Measurements from ENCODE around the gene PPIL4.
"Not testable (repeated sequence)": the region's sequence is repeated elsewhere in the genome, so short reads cannot be mapped to it uniquely, and the experiment has no call there.

The PPIL4 gene

DNA sequence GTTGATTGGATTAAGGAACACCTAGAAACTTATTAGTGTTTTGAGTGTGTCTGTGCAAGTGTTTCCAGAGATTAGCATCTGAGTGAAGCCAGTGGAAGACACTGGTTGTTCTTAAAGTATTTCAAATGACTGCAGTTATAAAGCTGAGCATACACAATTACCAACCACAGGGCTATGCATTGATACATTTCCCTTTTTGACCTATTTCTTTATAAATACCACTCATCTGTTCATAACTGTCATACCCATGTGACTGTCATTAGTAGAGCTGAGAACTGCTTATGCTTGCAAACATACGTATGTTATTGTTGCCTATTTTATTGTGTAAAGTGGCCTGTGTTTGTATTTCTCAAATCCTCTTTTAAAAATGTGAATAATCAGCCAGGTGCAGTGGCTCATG is 45.7 kb downstream of the PPIL4 start:
- no peak overlapping the region for H4K8ac ChIP-seq (ENCODE audit: low read depth, low read length)
- H3K9ac ChIP-seq (ENCODE audit: low read length) = no peak overlapping the region
- no peaks in the 10 kb centered on the region for H3K4me1 ChIP-seq (ENCODE audit: control insufficient read depth, low read depth, low read length)
- H3K79me2 ChIP-seq (ENCODE audit: control insufficient read depth, insufficient read depth, low read length) = no peaks in the 10 kb centered on the region
- H3K79me1 ChIP-seq (ENCODE audit: low read length) = no peaks in the 10 kb centered on the region
- H3K23ac ChIP-seq (ENCODE audit: low read length) = no peak overlapping the region
- no peaks in the 10 kb centered on the region for H3K27me3 ChIP-seq (ENCODE audit: insufficient read depth, low read length, poor library complexity)
- no peak overlapping the region for H2AK5ac ChIP-seq (ENCODE audit: low read length)
- WGBS (ENCODE audit: extremely low coverage, insufficient coverage, low lambda C conversion rate) = no CpG with 5 or more reads among the region's 1 CpG
- no peak for DNase-seq
- H3K36me3 ChIP-seq (ENCODE audit: control insufficient read depth, insufficient read depth, low read length) = no peaks in the 10 kb centered on the region
- no peak overlapping the region for H2BK5ac ChIP-seq (ENCODE audit: low read length)
- no peak overlapping the region for H3K18ac ChIP-seq (ENCODE audit: low read length)
- no peak overlapping the region for H3K27ac ChIP-seq (ENCODE audit: low read depth, low read length)
- H3K4me2 ChIP-seq (ENCODE audit: low read length) = no peak overlapping the region
- no peak overlapping the region for H2BK120ac ChIP-seq (ENCODE audit: low read depth, low read length)
- no peak overlapping the region for H4K5ac ChIP-seq (ENCODE audit: low read length)
- H3K56ac ChIP-seq (ENCODE audit: low read length) = no peak overlapping the region
- H2BK15ac ChIP-seq (replicated peaks; ENCODE audit: low read depth) = no peak overlapping the region
- H3K4me3 ChIP-seq (ENCODE audit: low read length) = no peak overlapping the region
- H3K4ac ChIP-seq (ENCODE audit: low read depth, low read length) = no peak overlapping the region

DNA sequence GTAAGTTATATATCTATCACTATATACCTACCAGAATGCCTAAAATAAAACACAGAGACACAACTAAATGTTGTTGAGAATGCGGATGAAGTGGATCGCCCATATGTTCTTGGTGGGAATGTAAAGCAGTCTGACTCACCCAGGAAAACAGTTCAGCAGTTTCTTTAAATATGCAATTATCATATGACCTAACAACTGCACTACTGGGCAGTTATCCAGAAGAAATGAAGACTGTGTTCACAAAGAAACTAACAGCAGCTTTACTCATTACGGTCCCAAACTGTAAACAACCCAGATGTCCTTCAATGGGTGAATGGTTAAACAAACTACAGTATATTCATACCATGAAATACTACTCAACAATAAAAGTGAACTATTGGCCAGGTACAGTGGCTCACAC is 46.8 kb downstream of the PPIL4 start:
- H3K4me2 ChIP-seq (ENCODE audit: low read length) = no peak overlapping the region
- no peak overlapping the region for H3K27ac ChIP-seq (ENCODE audit: low read depth, low read length)
- no peak overlapping the region for H4K8ac ChIP-seq (ENCODE audit: low read depth, low read length)
- no peak overlapping the region for H2BK5ac ChIP-seq (ENCODE audit: low read length)
- H3K56ac ChIP-seq (ENCODE audit: low read length) = no peak overlapping the region
- no peak for DNase-seq
- no peak overlapping the region for H2BK15ac ChIP-seq (replicated peaks; ENCODE audit: low read depth)
- H2AK5ac ChIP-seq (ENCODE audit: low read length) = no peak overlapping the region
- H3K4ac ChIP-seq (ENCODE audit: low read depth, low read length) = no peak overlapping the region
- H3K23ac ChIP-seq (ENCODE audit: low read length) = no peak overlapping the region
- H3K79me1 ChIP-seq (ENCODE audit: low read length) = no peaks in the 10 kb centered on the region
- no peak overlapping the region for H3K9ac ChIP-seq (ENCODE audit: low read length)
- H2BK120ac ChIP-seq (ENCODE audit: low read depth, low read length) = no peak overlapping the region
- H3K79me2 ChIP-seq (ENCODE audit: control insufficient read depth, insufficient read depth, low read length) = no peaks in the 10 kb centered on the region
- no peaks in the 10 kb centered on the region for H3K27me3 ChIP-seq (ENCODE audit: insufficient read depth, low read length, poor library complexity)
- no peak overlapping the region for H3K18ac ChIP-seq (ENCODE audit: low read length)
- no peak overlapping the region for H4K5ac ChIP-seq (ENCODE audit: low read length)
- H3K4me1 ChIP-seq (ENCODE audit: control insufficient read depth, low read depth, low read length) = no peaks in the 10 kb centered on the region
- WGBS (ENCODE audit: extremely low coverage, insufficient coverage, low lambda C conversion rate) = no CpG with 5 or more reads among the region's 3 CpGs
- H3K36me3 ChIP-seq (ENCODE audit: control insufficient read depth, insufficient read depth, low read length) = no peaks in the 10 kb centered on the region
- no peak overlapping the region for H3K4me3 ChIP-seq (ENCODE audit: low read length)

DNA sequence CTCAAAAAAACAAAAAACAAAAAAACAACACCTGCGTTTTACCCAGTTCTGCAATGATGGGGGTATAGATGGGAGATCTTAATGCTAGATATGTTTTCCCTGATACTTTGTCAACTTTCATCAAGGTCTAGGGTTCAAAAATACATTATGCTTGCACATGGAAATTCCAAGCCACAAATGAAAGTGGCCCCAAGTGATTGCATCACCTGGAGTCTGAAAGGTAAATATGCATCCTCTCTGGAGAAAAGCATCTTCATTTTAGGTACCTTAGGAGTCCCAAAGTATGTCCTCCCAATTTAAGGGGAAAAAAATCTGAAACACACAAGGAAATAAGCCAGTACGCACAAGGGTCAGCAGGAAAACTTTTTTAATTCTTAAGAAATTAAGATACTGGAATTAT is 48.5 kb downstream of the PPIL4 start:
- H3K4me3 ChIP-seq (ENCODE audit: low read length) = no peak overlapping the region
- H2AK5ac ChIP-seq (ENCODE audit: low read length) = no peak overlapping the region
- no peaks in the 10 kb centered on the region for H3K27me3 ChIP-seq (ENCODE audit: insufficient read depth, low read length, poor library complexity)
- H3K18ac ChIP-seq (ENCODE audit: low read length) = no peak overlapping the region
- no peak overlapping the region for H3K4ac ChIP-seq (ENCODE audit: low read depth, low read length)
- H3K4me1 ChIP-seq (ENCODE audit: control insufficient read depth, low read depth, low read length) = no peaks in the 10 kb centered on the region
- H3K9ac ChIP-seq (ENCODE audit: low read length) = no peak overlapping the region
- WGBS (ENCODE audit: extremely low coverage, insufficient coverage, low lambda C conversion rate) = no CpG with 5 or more reads among the region's 2 CpGs
- no peaks in the 10 kb centered on the region for H3K36me3 ChIP-seq (ENCODE audit: control insufficient read depth, insufficient read depth, low read length)
- H4K5ac ChIP-seq (ENCODE audit: low read length) = no peak overlapping the region
- no peak overlapping the region for H2BK120ac ChIP-seq (ENCODE audit: low read depth, low read length)
- no peak overlapping the region for H3K27ac ChIP-seq (ENCODE audit: low read depth, low read length)
- no peak overlapping the region for H3K56ac ChIP-seq (ENCODE audit: low read length)
- no peak overlapping the region for H3K23ac ChIP-seq (ENCODE audit: low read length)
- no peak overlapping the region for H2BK15ac ChIP-seq (replicated peaks; ENCODE audit: low read depth)
- H2BK5ac ChIP-seq (ENCODE audit: low read length) = no peak overlapping the region
- H3K79me1 ChIP-seq (ENCODE audit: low read length) = no peaks in the 10 kb centered on the region
- H3K79me2 ChIP-seq (ENCODE audit: control insufficient read depth, insufficient read depth, low read length) = no peaks in the 10 kb centered on the region
- DNase-seq = no peak
- no peak overlapping the region for H3K4me2 ChIP-seq (ENCODE audit: low read length)
- H4K8ac ChIP-seq (ENCODE audit: low read depth, low read length) = no peak overlapping the region

DNA sequence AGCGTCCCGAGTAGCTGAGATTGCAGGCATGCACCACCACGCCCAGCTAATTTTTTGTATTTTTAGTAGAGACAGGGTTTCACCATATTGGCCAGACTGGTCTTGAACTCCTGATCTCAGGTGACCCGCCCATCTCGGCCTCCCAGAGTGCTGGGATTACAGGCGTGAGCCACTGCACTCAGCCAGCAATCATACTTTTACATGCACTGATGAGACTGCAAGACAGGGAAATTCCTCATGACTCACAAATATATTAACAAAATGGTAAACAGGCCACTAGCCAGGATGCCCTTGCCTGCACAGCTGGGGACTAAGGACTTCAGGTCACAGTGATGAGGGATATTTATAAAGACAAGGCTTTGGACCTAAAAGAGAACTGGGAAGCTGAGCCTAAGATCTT is 49.2 kb downstream of the PPIL4 start:
- H3K79me2 ChIP-seq (ENCODE audit: control insufficient read depth, insufficient read depth, low read length); H2BK120ac ChIP-seq (ENCODE audit: low read depth, low read length); H3K4me2 ChIP-seq (ENCODE audit: low read length); H3K27ac ChIP-seq (ENCODE audit: low read depth, low read length); H3K36me3 ChIP-seq (ENCODE audit: control insufficient read depth, insufficient read depth, low read length); H4K5ac ChIP-seq (ENCODE audit: low read length); H3K4me3 ChIP-seq (ENCODE audit: low read length); H3K27me3 ChIP-seq (ENCODE audit: insufficient read depth, low read length, poor library complexity); DNase-seq; H2BK15ac ChIP-seq (replicated peaks; ENCODE audit: low read depth); H2BK5ac ChIP-seq (ENCODE audit: low read length); H3K4ac ChIP-seq (ENCODE audit: low read depth, low read length); H3K18ac ChIP-seq (ENCODE audit: low read length); H3K23ac ChIP-seq (ENCODE audit: low read length); H3K4me1 ChIP-seq (ENCODE audit: control insufficient read depth, low read depth, low read length); H4K8ac ChIP-seq (ENCODE audit: low read depth, low read length); H2AK5ac ChIP-seq (ENCODE audit: low read length); H3K9ac ChIP-seq (ENCODE audit: low read length); H3K79me1 ChIP-seq (ENCODE audit: low read length); H3K56ac ChIP-seq (ENCODE audit: low read length): not testable (repeated sequence)
- no CpG with 5 or more reads among the region's 6 CpGs for WGBS (ENCODE audit: extremely low coverage, insufficient coverage, low lambda C conversion rate)

DNA sequence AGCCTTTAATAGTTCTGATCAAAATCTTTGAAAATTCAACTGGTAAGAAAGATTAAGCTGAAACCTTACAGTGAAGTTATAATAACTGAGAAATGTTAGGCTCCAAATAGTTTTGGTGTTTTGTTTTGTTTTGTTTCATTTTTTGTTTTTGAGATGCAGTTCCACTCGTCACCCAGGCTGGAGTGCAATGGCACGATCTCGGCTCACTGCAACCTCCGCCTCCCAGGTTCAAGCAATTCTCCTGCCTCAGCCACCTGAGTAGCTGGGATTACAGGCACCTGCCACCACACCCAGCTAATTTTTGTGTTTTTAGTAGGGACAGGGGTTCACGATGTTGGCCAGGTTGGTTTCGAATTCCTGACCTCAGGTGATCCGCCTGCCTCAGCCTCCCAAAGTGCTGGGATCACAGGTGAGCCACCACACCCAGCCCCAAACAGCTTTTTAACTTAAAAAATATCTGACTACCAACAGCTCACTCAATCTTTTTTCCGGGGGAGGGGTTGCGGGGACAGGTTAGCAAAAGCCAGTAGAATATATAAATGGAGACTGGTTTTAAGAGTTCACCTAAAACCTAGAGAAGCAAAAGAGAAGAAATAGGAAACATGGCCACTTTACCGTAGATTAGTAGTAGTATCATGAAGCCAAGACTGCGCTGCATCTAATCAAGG is 50.4 kb downstream of the PPIL4 start:
- H3K23ac ChIP-seq (ENCODE audit: low read length); H3K27ac ChIP-seq (ENCODE audit: low read depth, low read length); DNase-seq; H2BK5ac ChIP-seq (ENCODE audit: low read length); H3K56ac ChIP-seq (ENCODE audit: low read length); H3K27me3 ChIP-seq (ENCODE audit: insufficient read depth, low read length, poor library complexity); H3K36me3 ChIP-seq (ENCODE audit: control insufficient read depth, insufficient read depth, low read length); H2AK5ac ChIP-seq (ENCODE audit: low read length); H2BK15ac ChIP-seq (replicated peaks; ENCODE audit: low read depth); H3K79me2 ChIP-seq (ENCODE audit: control insufficient read depth, insufficient read depth, low read length); H4K8ac ChIP-seq (ENCODE audit: low read depth, low read length); H3K4ac ChIP-seq (ENCODE audit: low read depth, low read length); H3K9ac ChIP-seq (ENCODE audit: low read length); H3K4me3 ChIP-seq (ENCODE audit: low read length); H2BK120ac ChIP-seq (ENCODE audit: low read depth, low read length); H3K18ac ChIP-seq (ENCODE audit: low read length); H3K79me1 ChIP-seq (ENCODE audit: low read length); H3K4me1 ChIP-seq (ENCODE audit: control insufficient read depth, low read depth, low read length); H4K5ac ChIP-seq (ENCODE audit: low read length); H3K4me2 ChIP-seq (ENCODE audit: low read length): not testable (repeated sequence)
- WGBS (ENCODE audit: extremely low coverage, insufficient coverage, low lambda C conversion rate) = no CpG with 5 or more reads among the region's 11 CpGs

DNA sequence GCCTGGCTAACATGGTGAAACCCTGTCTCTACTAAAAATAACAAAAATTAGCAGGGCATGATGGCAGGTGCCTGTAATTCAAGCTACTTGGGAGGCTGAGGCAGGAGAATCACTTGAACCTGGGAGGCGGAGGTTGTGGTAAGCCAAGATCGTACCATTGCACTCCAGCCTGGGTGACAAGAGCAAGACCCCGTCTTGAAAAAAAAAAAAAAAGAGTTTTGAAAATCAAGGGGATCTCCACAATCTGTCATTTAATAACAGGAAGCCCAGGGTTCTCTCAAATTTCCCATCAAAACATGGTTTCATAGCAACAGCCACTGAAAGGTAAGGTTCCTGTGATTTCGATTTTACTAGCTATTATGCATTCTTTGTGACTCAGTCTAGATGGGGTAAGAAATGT is 51.0 kb downstream of the PPIL4 start:
- H4K5ac ChIP-seq (ENCODE audit: low read length); H3K4me1 ChIP-seq (ENCODE audit: control insufficient read depth, low read depth, low read length); H3K4me2 ChIP-seq (ENCODE audit: low read length); H2BK5ac ChIP-seq (ENCODE audit: low read length); H3K18ac ChIP-seq (ENCODE audit: low read length); H4K8ac ChIP-seq (ENCODE audit: low read depth, low read length); H3K79me1 ChIP-seq (ENCODE audit: low read length); H3K79me2 ChIP-seq (ENCODE audit: control insufficient read depth, insufficient read depth, low read length); H3K36me3 ChIP-seq (ENCODE audit: control insufficient read depth, insufficient read depth, low read length); H2BK15ac ChIP-seq (replicated peaks; ENCODE audit: low read depth); H3K9ac ChIP-seq (ENCODE audit: low read length); DNase-seq; H2AK5ac ChIP-seq (ENCODE audit: low read length); H3K27me3 ChIP-seq (ENCODE audit: insufficient read depth, low read length, poor library complexity); H3K56ac ChIP-seq (ENCODE audit: low read length); H3K4ac ChIP-seq (ENCODE audit: low read depth, low read length); H2BK120ac ChIP-seq (ENCODE audit: low read depth, low read length); H3K4me3 ChIP-seq (ENCODE audit: low read length); H3K23ac ChIP-seq (ENCODE audit: low read length); H3K27ac ChIP-seq (ENCODE audit: low read depth, low read length): not testable (repeated sequence)
- WGBS (ENCODE audit: extremely low coverage, insufficient coverage, low lambda C conversion rate) = no CpG with 5 or more reads among the region's 4 CpGs
